HepG2 (cell line): Measurements from ENCODE around the gene TLN1. TPM values are rescaled to one million over a fixed set of nuclear protein-coding genes. Genes with fewer than 3 reads are reported as not detected.

ENCODE experiments used
- ATAC-seq: fragments of 200-7000 bp; cut with Tn5 transposase; 3 replicates; pipeline ENCODE4 v1.9.1; 2020; ENCODE audit warnings: mild to moderate bottlenecking, moderate library complexity
- BruUV-seq: library from RNA; stranded (reverse); fragments of 400-500 nt; replicated peaks from 2 replicates; lab custom pipeline; 2021; lab: Mats Ljungman, UMichigan
- CTCF ChIA-PET: fragments of 300-600 bp; formaldehyde crosslinking; extraction: SDS; loops from one replicate; lab custom pipeline; 2021; ENCODE audit warnings: low total read pairs, inconsistent platforms, low intra/inter-chr PET ratio; lab: Yijun Ruan, JAX
- POLR2A ChIA-PET: fragments of 350-600 bp; sonication (Branson Sonifier 250); formaldehyde crosslinking; loops from one replicate; lab custom pipeline; 2020; ENCODE audit warnings: antibody characterized with exemption, inconsistent platforms; lab: Yijun Ruan, JAX
- DNase-seq: peaks from one replicate; pipeline ENCODE4 v3.0.0-alpha.2; 2015; ENCODE audit warnings: low spot score
- FAIRE-seq: peaks from 3 replicates; lab custom pipeline; 2011; peaks lifted over from hg19 to GRCh38; lab: Jason Lieb, UNC
- H2AFZ ChIP-seq: one replicate; pipeline ENCODE4 v1.6.1; 2011; ENCODE audit warnings: low read length, inconsistent platforms
- H3K27ac ChIP-seq: fragments of 300-600 bp; 3 replicates; pipeline ENCODE4 v1.8.0; 2011; ENCODE audit warnings: mixed run types, mild to moderate bottlenecking, mixed read lengths, low read length, inconsistent platforms; ENCODE audit not compliant: insufficient read depth; ENCODE audit errors: extremely low read length
- H3K27me3 ChIP-seq, 2 experiments: fragments of 200-600 bp in 1 of 2; 2 replicates in 1 of 2; 3 replicates in 1 of 2; pipeline versions ENCODE4 v1.6.0 to v1.8.0; 2011; ENCODE audit warnings: low read length in 2 of 2, mild to moderate bottlenecking in 2 of 2, moderate library complexity in 2 of 2, inconsistent platforms in 1 of 2; ENCODE audit not compliant: insufficient read depth in 2 of 2, control insufficient read depth in 1 of 2
- H3K36me3 ChIP-seq, 2 experiments: fragments of 200-600 bp in 1 of 2; replicated peaks in 1 of 2; 2 replicates in 1 of 2; 3 replicates in 1 of 2; pipeline versions ENCODE4 v1.5.1 to v1.8.0; 2011; ENCODE audit warnings: low read length in 2 of 2, inconsistent platforms in 1 of 2; ENCODE audit not compliant: insufficient read depth in 2 of 2, control insufficient read depth in 1 of 2
- H3K4me1 ChIP-seq: 2 replicates; pipeline ENCODE4 v1.5.1; 2012; ENCODE audit warnings: low read length, inconsistent platforms; ENCODE audit not compliant: insufficient read depth
- H3K4me2 ChIP-seq: 2 replicates; pipeline ENCODE4 v1.6.0; 2011; ENCODE audit warnings: low read depth, low read length, inconsistent platforms
- H3K4me3 ChIP-seq, 3 experiments: fragments of 200-600 bp in 1 of 3; sonication (generic), shearing (Covaris generic) in 1 of 3; replicated peaks in 1 of 3; 2 replicates each; pipeline ENCODE4 v1.5.1; 2011 to 2016; ENCODE audit warnings: low read length in 3 of 3, inconsistent platforms in 2 of 3, low read depth in 2 of 3, mild to moderate bottlenecking in 2 of 3, control low read depth in 1 of 3, mixed read lengths in 1 of 3; ENCODE audit not compliant: insufficient read depth in 1 of 3
- H3K79me2 ChIP-seq: one replicate; pipeline ENCODE4 v1.6.1; 2011; ENCODE audit warnings: low read length, inconsistent platforms; ENCODE audit not compliant: insufficient read depth
- H3K9ac ChIP-seq: 2 replicates; pipeline ENCODE4 v1.6.0; 2011; ENCODE audit warnings: mild to moderate bottlenecking, low read depth, low read length, inconsistent platforms; ENCODE audit not compliant: insufficient read depth
- H3K9me3 ChIP-seq: 2 replicates; pipeline ENCODE4 v1.5.1; 2012; ENCODE audit warnings: mild to moderate bottlenecking, low read length
- H4K20me1 ChIP-seq: 2 replicates; pipeline ENCODE4 v1.6.0; 2011; ENCODE audit warnings: inconsistent platforms, mild to moderate bottlenecking, low read length, moderate library complexity; ENCODE audit not compliant: insufficient read depth
- HDAC1 ChIP-seq: sonication (generic); formaldehyde crosslinking; IDR thresholded peaks from 2 replicates; pipeline ENCODE4 v1.5.1; 2020; ENCODE audit warnings: mild to moderate bottlenecking, missing genetic modification reagents
- HDAC2 ChIP-seq: sonication (generic); formaldehyde crosslinking; IDR thresholded peaks from 2 replicates; pipeline ENCODE4 v1.4.0; 2020; ENCODE audit warnings: missing genetic modification reagents
- HNRNPH1 ChIP-seq: fragments of 200-400 bp; formaldehyde crosslinking; optimal IDR thresholded peaks from 2 replicates; pipeline ENCODE3; 2017; ENCODE audit warnings: mild to moderate bottlenecking, low read depth, low read length
- IRF2 ChIP-seq: IDR thresholded peaks from 2 replicates; pipeline ENCODE4 v1.6.1; 2018; ENCODE audit warnings: missing genetic modification reagents, missing compliant biosample characterization
- NFE2L1 ChIP-seq: sonication (generic); formaldehyde crosslinking; IDR thresholded peaks from 2 replicates; pipeline ENCODE4 v1.4.0; 2020; ENCODE audit warnings: missing genetic modification reagents, mild to moderate bottlenecking, borderline replicate concordance
- NRL ChIP-seq: sonication (generic); formaldehyde crosslinking; IDR thresholded peaks from 2 replicates; pipeline ENCODE4 v1.5.0; 2020; ENCODE audit warnings: missing genetic modification reagents, mild to moderate bottlenecking, moderate library complexity, borderline replicate concordance
- SNAPC2 ChIP-seq: sonication (generic); formaldehyde crosslinking; IDR thresholded peaks from 2 replicates; pipeline ENCODE4 v1.8.1; 2022; ENCODE audit warnings: mild to moderate bottlenecking, missing genetic modification reagents
- TEAD2 ChIP-seq: sonication (generic); formaldehyde crosslinking; IDR thresholded peaks from 2 replicates; pipeline ENCODE4 v1.9.0; 2021; ENCODE audit warnings: missing genetic modification reagents
- ZNF33A ChIP-seq: sonication (generic); formaldehyde crosslinking; IDR thresholded peaks from 2 replicates; pipeline ENCODE4 v1.5.1; 2020; ENCODE audit warnings: missing genetic modification reagents, mild to moderate bottlenecking, moderate library complexity, borderline replicate concordance
- ZNF75D ChIP-seq: sonication (generic); formaldehyde crosslinking; IDR thresholded peaks from 2 replicates; pipeline ENCODE4 v1.8.1; 2023; ENCODE audit warnings: missing genetic modification reagents, mild to moderate bottlenecking, borderline replicate concordance
- WGBS: methylation state at CpG from one replicate; pipeline ENCODE4 v1.1.6; 2017; ENCODE audit warnings: low lambda C conversion rate; 5-methylcytosine and 5-hydroxymethylcytosine counted together
- in situ Hi-C: cut with HindIII; loops from 2 replicates; pipeline ENCODE4 v1.10.0; 2017; ENCODE audit warnings: low pct_unique_long_range_greater_than_20kb; ENCODE audit not compliant: extremely low pct_ligation_motif_present
- intact Hi-C: fragments of 100-400 bp; cut with micrococcal nuclease; formaldehyde crosslinking; loops from one replicate; pipeline ENCODE4 v1.10.0; 2022; ENCODE audit not compliant: unreplicated experiment
- polyA plus RNA-seq, 8 experiments: library from polyadenylated mRNA; depleted of rRNA in 3 of 8; stranded (reverse) in 7 of 8; unstranded in 1 of 8; fragments of >200 nt; fragmentation: Illumina TruSeq in 4 of 8; extraction: Trizol in 4 of 8; gene quantifications; 2 replicates each; pipeline versions ENCODE4 v1.2.1 to v1.2.3, GENCODE V29; 2011 to 2016; ENCODE audit warnings: low read depth in 4 of 8, missing spikeins in 1 of 8, mixed read lengths in 1 of 8; ENCODE audit not compliant: insufficient read depth in 1 of 8
- total RNA-seq, 5 experiments: library from RNA; depleted of rRNA; stranded (reverse); fragments of >200 nt; fragmentation: Illumina TruSeq; extraction: Trizol; gene quantifications; 2 replicates each; pipeline ENCODE4 v1.2.3, GENCODE V29; 2016; ENCODE audit warnings: low read depth in 1 of 5
- TF ChIP-seq, protein P1 (sequence below): sonication (generic); formaldehyde crosslinking; IDR thresholded peaks from 2 replicates; pipeline ENCODE4 v1.8.0; 2022; ENCODE audit warnings: mild to moderate bottlenecking, missing genetic modification reagents; ENCODE audit not compliant: insufficient replicate concordance

The TLN1 gene
- total and polyA plus RNA-seq, 2 of the 13 experiments (the other 11 are each of a cell fraction or from before 2014, with no cell fraction given) = 35.2 to 51.8 TPM

DNA sequence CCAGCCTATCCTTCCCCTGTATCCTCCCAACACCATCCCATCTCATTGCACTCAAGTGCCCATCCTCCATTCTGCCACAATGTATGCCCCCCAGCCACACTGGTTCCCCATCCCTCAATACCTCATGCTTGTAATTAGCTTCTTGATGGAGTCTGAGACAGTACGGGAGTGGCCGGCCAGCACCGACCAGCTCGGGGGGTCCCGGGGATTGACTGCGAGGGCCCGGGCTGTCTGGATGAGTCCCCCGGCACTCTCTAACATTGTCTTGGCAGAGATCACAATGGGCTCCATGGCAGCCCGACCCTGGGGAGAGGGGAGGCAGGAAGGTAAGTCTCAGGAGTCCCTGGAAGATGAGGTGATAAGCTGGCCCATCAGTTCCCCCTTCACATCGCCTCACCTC, 25.0 kb downstream of the TLN1 start:
- Histone ChIP-seq H3K79me2 (no peaks in the 10 kb centered on the region), H3K4me3 (no peak overlapping the region), H3K27me3 (no peaks in the 10 kb centered on the region), H3K4me1 (no peaks in the 10 kb centered on the region), H3K4me2 (no peak overlapping the region), H3K36me3 (peaks cover 58 to 92% of the 10 kb centered on the region in 2 experiments), H4K20me1 (no peaks in the 10 kb centered on the region), H3K9ac (no peak overlapping the region), H3K27ac (no peak overlapping the region), H2AFZ (no peak overlapping the region), H3K9me3 (no peaks in the 10 kb centered on the region)
- DNase-seq (no peak), ATAC-seq (no peak), FAIRE-seq (no peak)
- intact Hi-C loops (no loop called here), in situ Hi-C loops (no loop called here)
- TF ChIP-seq NRL (CRISPR knock-in tag) = no peak
- TF ChIP-seq ZNF75D (CRISPR knock-in tag) = no peak
- TF ChIP-seq ZNF33A (CRISPR knock-in tag) = no peak
- TF ChIP-seq HDAC2 (CRISPR knock-in tag) = no peak
- TF ChIP-seq NFE2L1 (CRISPR knock-in tag) = no peak
- TF ChIP-seq TEAD2 (CRISPR knock-in tag) = no peak
- no peak for TF ChIP-seq HNRNPH1
- no peak for TF ChIP-seq IRF2 (CRISPR knock-in tag)
- no peak for TF ChIP-seq HDAC1
- TF ChIP-seq, protein P1, sequence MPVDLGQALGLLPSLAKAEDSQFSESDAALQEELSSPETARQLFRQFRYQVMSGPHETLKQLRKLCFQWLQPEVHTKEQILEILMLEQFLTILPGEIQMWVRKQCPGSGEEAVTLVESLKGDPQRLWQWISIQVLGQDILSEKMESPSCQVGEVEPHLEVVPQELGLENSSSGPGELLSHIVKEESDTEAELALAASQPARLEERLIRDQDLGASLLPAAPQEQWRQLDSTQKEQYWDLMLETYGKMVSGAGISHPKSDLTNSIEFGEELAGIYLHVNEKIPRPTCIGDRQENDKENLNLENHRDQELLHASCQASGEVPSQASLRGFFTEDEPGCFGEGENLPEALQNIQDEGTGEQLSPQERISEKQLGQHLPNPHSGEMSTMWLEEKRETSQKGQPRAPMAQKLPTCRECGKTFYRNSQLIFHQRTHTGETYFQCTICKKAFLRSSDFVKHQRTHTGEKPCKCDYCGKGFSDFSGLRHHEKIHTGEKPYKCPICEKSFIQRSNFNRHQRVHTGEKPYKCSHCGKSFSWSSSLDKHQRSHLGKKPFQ (CRISPR knock-in tag) = no peak
- no peak for TF ChIP-seq SNAPC2 (CRISPR knock-in tag)
- POLR2A ChIA-PET = interaction anchor here (1.9 kb wide), 1 partner anchor 21 kb away, joined by 5 read pairs; no protein-coding TSS in a partner anchor
- CTCF ChIA-PET = no interaction called here
- BruUV-seq = no TSS peak
- whole genome bisulfite sequencing = 97% methylated on average over 10 of the region's 10 CpGs
